ENCODE data around the gene SRC.
"Not testable (repeated sequence)": the region's sequence is repeated elsewhere in the genome, so short reads cannot be mapped to it uniquely, and the experiment has no call there.

GRCh38 chr20:37371845-37372244, 25.9 kb downstream of the SRC start:
- not testable (repeated sequence) for TF ChIP-seq CTCF (optimal IDR thresholded peaks at IDR 0.05 in 1 of 3, IDR thresholded peaks at IDR 0.05 in 1 of 3, conservative IDR thresholded peaks at IDR 0.05 in 1 of 3; ENCODE audit: extremely low read depth in 1 of 3, insufficient read depth in 2 of 3, low read length in 3 of 3); EZH2 (IDR thresholded peaks at IDR 0.05; ENCODE audit: low read length)
